Type B pancreatic cell (in vitro differentiated cells): ENCODE measurements around the gene SNX9. TPM values are rescaled to one million over a fixed set of nuclear protein-coding genes. Genes with fewer than 3 reads are reported as not detected.

Experiments used
- DNase-seq: peaks from one replicate; pipeline ENCODE4 v3.0.0; 2021; ENCODE audit warnings: mixed read lengths; ENCODE audit not compliant: unreplicated experiment; ENCODE audit errors: extremely low spot score
- H3K27ac Mint-ChIP-seq: 2 replicates; pipeline ENCODE4 v1.8.0; 2021; ENCODE audit warnings: mild to moderate bottlenecking, mixed read lengths
- H3K27me3 Mint-ChIP-seq: 2 replicates; pipeline ENCODE4 v1.8.0; 2021; ENCODE audit warnings: mixed read lengths
- H3K36me3 Mint-ChIP-seq: 2 replicates; pipeline ENCODE4 v1.8.0; 2021; ENCODE audit warnings: mixed read lengths
- H3K4me1 Mint-ChIP-seq: one replicate; pipeline ENCODE4 v1.8.0; 2021; ENCODE audit warnings: mixed read lengths; ENCODE audit not compliant: unreplicated experiment
- H3K4me3 Mint-ChIP-seq: 2 replicates; pipeline ENCODE4 v1.8.0; 2021; ENCODE audit warnings: mild to moderate bottlenecking, mixed read lengths
- H3K9me3 Mint-ChIP-seq: 2 replicates; pipeline ENCODE4 v1.8.0; 2021; ENCODE audit warnings: mixed read lengths
- total RNA-seq: library from RNA; stranded (reverse); gene quantifications from 2 replicates; pipeline ENCODE4 v1.2.1, GENCODE V29; 2021; ENCODE audit warnings: low replicate concordance
- TF ChIP-seq, protein P1 (sequence below): fragments of 200-600 bp; sonication (generic); conservative IDR thresholded peaks from 2 replicates; pipeline ENCODE4 v1.5.0; 2021; ENCODE audit warnings: antibody characterized with exemption, mild to moderate bottlenecking

Gene SNX9
- total RNA-seq, 1 donor from 2014 or later: 23.2 TPM

DNA sequence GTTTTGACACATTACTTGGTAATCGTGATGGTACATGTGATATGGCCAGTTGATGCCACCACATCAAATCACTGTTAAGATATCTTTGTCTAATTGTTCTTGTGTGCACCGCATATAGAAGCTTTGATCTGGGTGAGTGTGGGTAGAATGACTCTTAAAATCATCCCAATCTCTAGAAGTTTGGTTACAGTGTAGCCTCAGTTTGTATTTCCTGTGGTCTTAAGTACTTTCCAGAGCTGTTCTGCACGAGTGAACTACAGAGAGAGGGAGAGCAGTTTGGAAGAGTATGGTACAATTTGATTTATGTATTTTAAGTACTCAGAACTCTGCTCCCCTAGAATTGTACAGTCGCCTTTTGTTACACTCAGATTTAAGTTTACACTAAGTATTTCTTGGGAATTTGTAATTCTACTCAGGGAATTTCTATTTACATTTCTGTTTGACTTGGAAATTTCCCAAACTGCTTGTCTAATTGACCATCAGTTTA, 37.5 kb downstream of the SNX9 start:
- H3K4me1 Mint-ChIP-seq: peaks cover 9% of the 10 kb centered on the region
- no peaks in the 10 kb centered on the region for H3K9me3 Mint-ChIP-seq
- H3K36me3 Mint-ChIP-seq: peaks cover 7% of the 10 kb centered on the region
- no peak overlapping the region for H3K27ac Mint-ChIP-seq
- TF ChIP-seq, protein P1, sequence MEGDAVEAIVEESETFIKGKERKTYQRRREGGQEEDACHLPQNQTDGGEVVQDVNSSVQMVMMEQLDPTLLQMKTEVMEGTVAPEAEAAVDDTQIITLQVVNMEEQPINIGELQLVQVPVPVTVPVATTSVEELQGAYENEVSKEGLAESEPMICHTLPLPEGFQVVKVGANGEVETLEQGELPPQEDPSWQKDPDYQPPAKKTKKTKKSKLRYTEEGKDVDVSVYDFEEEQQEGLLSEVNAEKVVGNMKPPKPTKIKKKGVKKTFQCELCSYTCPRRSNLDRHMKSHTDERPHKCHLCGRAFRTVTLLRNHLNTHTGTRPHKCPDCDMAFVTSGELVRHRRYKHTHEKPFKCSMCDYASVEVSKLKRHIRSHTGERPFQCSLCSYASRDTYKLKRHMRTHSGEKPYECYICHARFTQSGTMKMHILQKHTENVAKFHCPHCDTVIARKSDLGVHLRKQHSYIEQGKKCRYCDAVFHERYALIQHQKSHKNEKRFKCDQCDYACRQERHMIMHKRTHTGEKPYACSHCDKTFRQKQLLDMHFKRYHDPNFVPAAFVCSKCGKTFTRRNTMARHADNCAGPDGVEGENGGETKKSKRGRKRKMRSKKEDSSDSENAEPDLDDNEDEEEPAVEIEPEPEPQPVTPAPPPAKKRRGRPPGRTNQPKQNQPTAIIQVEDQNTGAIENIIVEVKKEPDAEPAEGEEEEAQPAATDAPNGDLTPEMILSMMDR: no peak
- no peak for DNase-seq
- no peak overlapping the region for H3K4me3 Mint-ChIP-seq
- no peaks in the 10 kb centered on the region for H3K27me3 Mint-ChIP-seq

DNA sequence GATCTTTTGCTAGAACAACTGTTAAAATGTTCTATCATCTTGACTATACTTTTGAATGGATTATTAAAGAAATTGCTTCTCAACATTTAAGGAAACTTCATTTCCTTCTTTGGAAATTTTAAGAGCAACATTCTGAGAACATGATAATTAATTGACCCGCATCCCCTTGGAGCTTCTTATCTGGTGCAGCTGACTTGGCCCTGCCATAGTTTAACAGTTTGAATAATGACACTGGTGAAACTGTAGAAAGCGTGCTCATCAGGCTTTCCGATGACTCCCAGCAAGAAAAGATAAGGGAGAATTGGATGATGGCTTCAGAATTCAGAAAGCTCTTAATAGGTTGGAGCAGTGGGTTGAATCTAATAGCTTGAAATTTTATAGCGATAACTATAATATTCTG, 38.1 kb downstream of the SNX9 start:
- H3K4me1 Mint-ChIP-seq: peaks cover 9% of the 10 kb centered on the region
- DNase-seq: no peak
- no peak overlapping the region for H3K27ac Mint-ChIP-seq
- no peaks in the 10 kb centered on the region for H3K27me3 Mint-ChIP-seq
- no peak overlapping the region for H3K4me3 Mint-ChIP-seq
- H3K9me3 Mint-ChIP-seq: no peaks in the 10 kb centered on the region
- H3K36me3 Mint-ChIP-seq: peaks cover 7% of the 10 kb centered on the region
- TF ChIP-seq, protein P1: no peak

DNA sequence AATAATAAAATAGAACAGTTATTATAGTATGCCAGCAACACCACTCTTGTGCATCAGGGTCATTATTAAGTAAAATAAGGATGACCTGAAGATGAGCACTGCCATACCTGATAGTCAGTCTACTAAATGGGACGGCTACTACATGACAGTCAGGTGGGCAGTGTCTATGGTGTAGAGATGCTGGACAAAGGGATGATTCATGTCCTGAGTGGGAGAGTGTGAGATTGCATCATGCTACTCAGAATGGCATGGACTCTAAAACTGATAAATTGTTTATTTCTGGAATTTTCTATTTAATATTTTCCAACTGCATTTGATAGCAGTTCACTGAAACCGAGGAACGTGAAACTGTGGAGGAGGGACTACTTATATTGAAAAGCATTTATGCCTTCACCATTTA, 38.8 kb downstream of the SNX9 start:
- H3K27me3 Mint-ChIP-seq: no peaks in the 10 kb centered on the region
- H3K4me3 Mint-ChIP-seq: no peak overlapping the region
- H3K4me1 Mint-ChIP-seq: peaks cover 9% of the 10 kb centered on the region
- peaks cover 7% of the 10 kb centered on the region for H3K36me3 Mint-ChIP-seq
- no peak for DNase-seq
- TF ChIP-seq, protein P1: no peak
- H3K9me3 Mint-ChIP-seq: no peaks in the 10 kb centered on the region
- H3K27ac Mint-ChIP-seq: no peak overlapping the region

DNA sequence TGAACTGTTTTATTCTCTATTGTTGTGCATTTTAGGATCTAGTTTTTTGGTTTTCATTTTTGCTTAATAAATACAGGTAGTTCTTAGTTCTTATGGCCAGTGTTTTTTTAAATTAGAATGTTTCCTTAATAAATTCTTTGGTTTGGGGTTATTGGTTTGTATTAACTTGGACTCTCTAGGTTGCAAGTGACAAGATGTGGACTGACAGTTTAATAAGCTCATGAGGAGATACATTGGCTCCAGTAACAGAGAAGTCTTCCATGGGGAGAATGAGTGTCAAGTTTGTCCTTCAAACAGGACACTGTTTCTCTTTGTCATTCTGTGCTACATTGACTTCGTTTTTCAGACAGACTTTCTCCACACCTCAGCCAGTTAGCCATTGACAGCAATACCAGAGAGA, 39.7 kb downstream of the SNX9 start:
- TF ChIP-seq, protein P1: no peak
- Mint-ChIP-seq H3K9me3 (no peaks in the 10 kb centered on the region), H3K4me3 (no peak overlapping the region), H3K36me3 (peaks cover 7% of the 10 kb centered on the region), H3K27me3 (no peaks in the 10 kb centered on the region), H3K4me1 (peaks cover 9% of the 10 kb centered on the region), H3K27ac (no peak overlapping the region)
- DNase-seq: no peak

DNA sequence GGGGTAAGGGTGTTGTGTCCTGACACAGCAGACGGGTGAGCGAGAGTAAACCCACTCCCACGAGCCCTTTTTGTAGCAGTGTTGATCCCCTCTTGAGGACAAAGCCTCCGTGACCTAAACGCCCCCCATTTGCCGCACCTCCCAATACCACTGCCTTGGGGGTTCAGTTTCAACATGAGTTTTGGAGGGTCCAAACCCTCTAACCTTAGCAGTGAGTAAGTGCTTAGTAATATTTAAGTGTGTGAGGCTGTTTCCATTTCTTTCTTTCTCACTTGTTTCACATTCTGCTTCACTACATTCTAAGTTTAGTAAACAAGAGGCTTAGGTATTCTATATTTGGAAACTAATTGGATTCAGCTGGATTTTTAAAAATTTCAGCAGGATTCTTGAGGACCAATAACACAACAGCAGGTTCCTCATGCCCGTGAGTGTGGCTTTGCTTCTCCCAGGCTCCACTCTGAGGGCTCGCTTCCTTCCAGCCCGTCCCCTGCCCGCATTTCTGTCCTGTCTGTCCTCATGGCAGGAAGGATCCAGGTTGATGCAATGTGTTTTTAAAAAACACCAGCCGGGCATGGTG, 41.2 kb downstream of the SNX9 start:
- H3K27me3 Mint-ChIP-seq: no peaks in the 10 kb centered on the region
- TF ChIP-seq, protein P1: no peak
- H3K27ac Mint-ChIP-seq: no peak overlapping the region
- H3K36me3 Mint-ChIP-seq: peaks cover 3% of the 10 kb centered on the region
- peaks cover 9% of the 10 kb centered on the region for H3K4me1 Mint-ChIP-seq
- DNase-seq: no peak
- H3K4me3 Mint-ChIP-seq: no peak overlapping the region
- H3K9me3 Mint-ChIP-seq: no peaks in the 10 kb centered on the region
